Skeletal muscle satellite cell (primary cell): ENCODE data around the gene NMRK1. TPM values are rescaled to one million over a fixed set of nuclear protein-coding genes. Genes with fewer than 3 reads are reported as not detected.

Experiments used
- H3K27me3 ChIP-seq: 2 replicates; pipeline ENCODE4 v1.7.0; 2013; ENCODE audit warnings: low read length; ENCODE audit not compliant: control insufficient read depth, insufficient read depth
- H3K36me3 ChIP-seq: 2 replicates; pipeline ENCODE4 v1.7.0; 2013; ENCODE audit warnings: mild to moderate bottlenecking, control low read depth, low read length; ENCODE audit not compliant: insufficient read depth
- H3K4me1 ChIP-seq: 2 replicates; pipeline ENCODE4 v1.7.0; 2013; ENCODE audit warnings: low read length; ENCODE audit not compliant: control insufficient read depth, insufficient read depth
- H3K4me2 ChIP-seq: 2 replicates; pipeline ENCODE4 v1.7.0; 2013; ENCODE audit warnings: mild to moderate bottlenecking, low read length
- H3K4me3 ChIP-seq: 2 replicates; pipeline ENCODE4 v1.7.0; 2013; ENCODE audit warnings: low read length
- H3K9ac ChIP-seq: 2 replicates; pipeline ENCODE4 v1.7.0; 2013; ENCODE audit warnings: mild to moderate bottlenecking, low read depth, low read length, moderate library complexity
- H3K9me3 ChIP-seq: replicated peaks from 2 replicates; pipeline ENCODE4 v1.7.0; 2013; ENCODE audit warnings: mild to moderate bottlenecking, control low read depth, low read length
- total RNA-seq: library from RNA; depleted of rRNA; stranded (reverse); fragments of >200 nt; gene quantifications from 2 replicates; pipeline ENCODE4 v1.2.3, GENCODE V29; 2012; rRNA removed

Gene NMRK1
- total RNA-seq, result 6.3 and 11.8 TPM in 2 replicates

DNA sequence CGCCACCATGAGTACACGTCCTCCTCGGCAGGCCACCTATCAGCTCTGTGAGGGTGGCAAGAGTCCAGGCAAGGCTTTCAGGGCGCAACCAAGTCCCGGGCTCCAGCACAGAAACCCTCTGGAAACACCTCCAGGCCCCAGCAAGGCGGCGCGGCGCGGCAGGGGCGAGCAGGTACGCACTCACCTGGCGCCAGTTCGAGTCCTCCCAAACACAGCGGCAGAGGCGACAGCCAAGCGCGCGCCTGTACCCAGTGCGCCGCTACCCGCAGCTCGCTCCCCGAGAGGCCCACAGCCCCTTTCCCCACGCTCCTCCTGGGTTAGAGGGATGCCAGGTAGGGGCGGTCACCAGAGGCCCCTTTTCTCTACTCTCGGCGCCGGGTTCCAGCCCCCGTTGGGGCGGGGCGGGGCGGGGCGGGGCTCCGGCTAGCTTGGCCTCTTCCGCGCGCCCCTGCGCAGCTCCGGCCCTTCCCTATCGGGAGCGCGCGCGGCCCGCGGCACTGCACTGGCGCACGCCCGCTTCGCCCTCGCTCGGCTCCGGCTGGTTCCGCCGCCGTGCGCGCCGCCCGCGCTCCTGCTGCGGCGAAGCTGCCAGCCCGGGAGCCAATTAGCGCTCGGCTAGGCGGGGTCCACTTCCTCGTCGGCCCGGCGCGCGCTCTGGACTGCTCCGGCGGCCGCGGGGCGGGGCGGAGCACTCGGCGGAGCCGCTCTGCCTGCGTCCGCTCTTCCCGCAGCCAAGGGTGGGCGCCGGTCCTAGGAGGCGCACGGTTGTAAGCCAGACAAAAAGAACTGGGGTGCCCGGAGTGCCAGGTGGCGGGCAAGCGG, at the start of gene NMRK1, which contains the start of gene OSTF1:
TSS of gene NMRK1 (minus strand) at position 332 of the 822 bp plus-strand sequence. CDS start 5,040 bp downstream, outside the sequence.
TSS of gene OSTF1 (plus strand) at position 691 of the 822 bp plus-strand sequence. CDS start 179 bp downstream, outside the sequence.
- Histone ChIP-seq H3K4me2 (peak within 1 kb of the TSS; percentile 79), H3K9ac (peak within 1 kb of the TSS; percentile 97), H3K4me1 (peaks cover 17% of the 10 kb centered on the region), H3K9me3 (no peaks in the 10 kb centered on the region), H3K36me3 (no peaks in the 10 kb centered on the region), H3K27me3 (no peaks in the 10 kb centered on the region), H3K4me3 (peak within 1 kb of the TSS; percentile 98)

DNA sequence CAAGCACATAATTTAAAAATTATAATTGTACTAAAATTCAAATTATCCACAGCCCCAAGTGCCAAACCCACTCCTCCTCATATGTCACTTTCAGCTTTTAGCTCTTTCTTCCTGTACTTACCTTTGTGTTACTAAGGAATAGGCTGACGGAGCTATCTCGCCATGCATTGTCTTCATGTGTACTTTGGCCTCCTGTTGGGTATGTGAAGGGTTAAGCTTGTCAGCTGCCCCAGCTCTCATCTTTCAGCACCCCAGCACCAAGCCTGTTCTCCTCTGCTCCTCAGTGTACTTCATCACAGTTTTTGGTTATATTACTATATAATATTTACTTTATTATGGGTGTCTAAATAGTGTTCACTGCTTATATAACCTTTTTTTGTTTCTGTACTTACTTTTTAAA, 46.5 kb upstream of the NMRK1 start:
- Histone ChIP-seq H3K36me3 (peaks cover 44% of the 10 kb centered on the region), H3K4me1 (no peaks in the 10 kb centered on the region), H3K27me3 (no peaks in the 10 kb centered on the region), H3K9ac (no peak overlapping the region), H3K9me3 (no peaks in the 10 kb centered on the region), H3K4me2 (no peak overlapping the region), H3K4me3 (no peak overlapping the region)

GRCh38 chr9:75133396-75133795, 45.4 kb upstream of the NMRK1 start:
- Histone ChIP-seq H3K36me3 (peaks cover 44% of the 10 kb centered on the region), H3K4me3 (no peak overlapping the region), H3K9me3 (no peaks in the 10 kb centered on the region), H3K4me2 (no peak overlapping the region), H3K4me1 (no peaks in the 10 kb centered on the region), H3K27me3 (no peaks in the 10 kb centered on the region), H3K9ac (no peak overlapping the region)

GRCh38 chr9:75132244-75132643, 44.3 kb upstream of the NMRK1 start:
- Histone ChIP-seq H3K36me3 (peaks cover 35% of the 10 kb centered on the region), H3K9ac (no peak overlapping the region), H3K4me3 (no peak overlapping the region), H3K4me2 (no peak overlapping the region), H3K9me3 (no peaks in the 10 kb centered on the region), H3K27me3 (no peaks in the 10 kb centered on the region), H3K4me1 (no peaks in the 10 kb centered on the region)

DNA sequence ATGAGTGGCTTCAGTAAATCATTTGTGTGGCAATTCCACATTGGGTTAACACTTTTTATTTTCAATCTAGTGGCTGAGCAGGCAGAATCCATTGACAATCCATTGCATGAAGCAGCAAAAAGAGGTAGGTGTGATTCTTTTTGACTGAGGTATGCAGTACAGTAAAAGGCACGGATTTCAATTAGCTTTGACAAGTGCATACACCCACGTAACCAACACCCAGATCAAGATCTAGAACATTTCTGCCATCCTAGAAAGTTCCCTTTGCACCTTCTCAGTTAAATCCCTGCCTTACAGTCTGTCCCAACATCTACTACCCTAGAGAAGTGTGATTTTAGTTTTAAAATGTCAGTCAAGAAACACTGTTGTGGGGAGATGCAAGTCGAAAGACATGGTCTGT, 43.7 kb upstream of the NMRK1 start:
- Histone ChIP-seq H3K36me3 (peaks cover 30% of the 10 kb centered on the region), H3K4me2 (no peak overlapping the region)

GRCh38 chr9:75130621-75131230, 42.8 kb upstream of the NMRK1 start:
- Histone ChIP-seq H3K4me2 (no peak overlapping the region), H3K9me3 (no peaks in the 10 kb centered on the region), H3K4me1 (no peaks in the 10 kb centered on the region), H3K4me3 (no peak overlapping the region), H3K36me3 (peaks cover 25% of the 10 kb centered on the region), H3K27me3 (no peaks in the 10 kb centered on the region), H3K9ac (no peak overlapping the region)

More for the DNA sequence above, 43.7 kb upstream of the NMRK1 start:
- H3K9ac ChIP-seq, result no peak overlapping the region
- H3K9me3 ChIP-seq, result no peaks in the 10 kb centered on the region
- H3K4me1 ChIP-seq, result no peaks in the 10 kb centered on the region
- no peaks in the 10 kb centered on the region for H3K27me3 ChIP-seq
- no peak overlapping the region for H3K4me3 ChIP-seq

GRCh38 chr9:75130172-75130571, 42.2 kb upstream of the NMRK1 start:
- no peaks in the 10 kb centered on the region for H3K9me3 ChIP-seq
- H3K4me2 ChIP-seq, result no peak overlapping the region
- H3K4me3 ChIP-seq, result no peak overlapping the region
- H3K27me3 ChIP-seq, result no peaks in the 10 kb centered on the region
- H3K9ac ChIP-seq, result no peak overlapping the region
- peaks cover 23% of the 10 kb centered on the region for H3K36me3 ChIP-seq
- no peaks in the 10 kb centered on the region for H3K4me1 ChIP-seq

DNA sequence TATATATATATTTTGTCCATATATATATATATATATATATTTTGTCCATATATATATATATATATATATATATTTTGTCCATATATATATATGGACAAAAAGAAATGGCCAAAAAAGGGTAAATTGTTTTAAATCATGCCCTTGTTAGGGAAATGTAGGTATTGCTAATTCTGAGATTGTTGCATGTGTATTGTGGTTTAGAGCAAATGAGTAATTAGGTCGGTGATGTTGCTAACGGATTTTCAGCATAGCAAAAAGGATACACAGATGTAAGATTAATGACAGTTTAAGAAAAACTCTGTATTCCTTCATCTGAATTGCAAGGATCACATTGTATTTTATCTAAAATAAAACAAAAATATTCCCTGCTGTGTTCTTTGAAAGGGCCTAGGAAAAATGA, 40.6 kb upstream of the NMRK1 start:
- peaks cover 16% of the 10 kb centered on the region for H3K36me3 ChIP-seq
- H3K4me3 ChIP-seq, result no peak overlapping the region
- H3K27me3 ChIP-seq, result no peaks in the 10 kb centered on the region
- H3K4me1 ChIP-seq, result no peaks in the 10 kb centered on the region
- no peak overlapping the region for H3K4me2 ChIP-seq
- no peaks in the 10 kb centered on the region for H3K9me3 ChIP-seq
- H3K9ac ChIP-seq, result no peak overlapping the region

DNA sequence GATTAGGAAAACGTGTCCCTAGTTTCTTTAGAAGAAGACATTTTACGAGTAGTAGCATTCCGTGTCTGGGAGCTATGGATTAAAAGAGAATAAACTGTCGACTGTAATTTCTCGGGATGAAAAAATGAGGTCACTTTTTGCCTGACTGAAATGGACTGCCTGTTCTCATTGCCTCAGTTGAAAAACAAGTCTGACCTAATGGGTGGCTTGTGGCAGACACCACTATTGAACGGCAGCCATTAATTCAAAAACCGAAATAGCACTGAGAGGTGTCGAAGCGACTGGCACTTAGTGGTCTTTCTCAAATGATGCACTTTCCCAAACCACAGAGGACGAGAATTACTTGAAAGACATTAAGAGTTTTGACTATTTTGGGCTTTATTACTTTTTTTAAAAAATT, 35.7 kb upstream of the NMRK1 start:
- H3K9ac ChIP-seq, result no peak overlapping the region
- H3K36me3 ChIP-seq, result peaks cover 10% of the 10 kb centered on the region
- no peaks in the 10 kb centered on the region for H3K9me3 ChIP-seq
- H3K4me2 ChIP-seq, result no peak overlapping the region
- H3K27me3 ChIP-seq, result no peaks in the 10 kb centered on the region
- no peaks in the 10 kb centered on the region for H3K4me1 ChIP-seq
- H3K4me3 ChIP-seq, result no peak overlapping the region

- H3K9ac ChIP-seq, result no peak overlapping the region
- no peaks in the 10 kb centered on the region for H3K4me1 ChIP-seq
- H3K4me2 ChIP-seq, result no peak overlapping the region
- H3K27me3 ChIP-seq, result no peaks in the 10 kb centered on the region
- no peak overlapping the region for H3K4me3 ChIP-seq
- peaks cover 11% of the 10 kb centered on the region for H3K36me3 ChIP-seq
- no peaks in the 10 kb centered on the region for H3K9me3 ChIP-seq
These were observed 34.1 kb upstream of the NMRK1 start for GRCh38 chr9:75121914-75122558.

DNA sequence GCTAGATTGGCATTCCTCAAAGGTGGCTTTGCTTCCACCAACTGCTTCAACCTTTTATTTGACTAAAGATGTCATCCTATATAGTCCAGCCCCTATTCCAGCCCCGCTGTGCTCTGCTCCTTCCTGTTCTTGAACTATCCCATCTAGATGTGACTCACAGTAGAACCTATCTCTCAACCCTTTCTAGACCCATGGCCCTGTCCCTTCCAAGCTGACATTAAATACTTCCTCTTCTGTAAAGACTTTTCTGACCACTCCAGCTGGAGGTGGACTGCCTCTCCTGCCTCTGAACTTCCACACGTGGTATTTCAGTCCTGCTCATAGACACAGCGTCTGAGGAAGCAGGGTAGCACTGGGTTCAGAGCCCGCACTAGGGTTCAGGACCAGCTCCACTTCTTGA, 32.7 kb upstream of the NMRK1 start:
- H3K9me3 ChIP-seq, result no peaks in the 10 kb centered on the region
- H3K4me1 ChIP-seq, result no peaks in the 10 kb centered on the region
- no peak overlapping the region for H3K9ac ChIP-seq
- H3K27me3 ChIP-seq, result no peaks in the 10 kb centered on the region
- peaks cover 11% of the 10 kb centered on the region for H3K36me3 ChIP-seq
- no peak overlapping the region for H3K4me2 ChIP-seq
- no peak overlapping the region for H3K4me3 ChIP-seq
